Fibroblast of lung (primary cell): ENCODE measurements around the gene STX11. TPM values are rescaled to one million over a fixed set of nuclear protein-coding genes. Genes with fewer than 3 reads are reported as not detected.

Source experiments
- DNase-seq, 2 donors: peaks; one replicate each; pipeline versions ENCODE4 v3.0.0 to v3.0.0-alpha.2; 2010; ENCODE audit warnings: low read depth in 2 of 2
- H2AFZ ChIP-seq: 2 replicates; pipeline ENCODE4 v1.5.1; 2012; ENCODE audit warnings: low read length, control low read depth, inconsistent platforms
- H3K27ac ChIP-seq: 2 replicates; pipeline ENCODE4 v1.5.1; 2011; ENCODE audit warnings: low read length, control low read depth; ENCODE audit not compliant: insufficient read depth
- H3K27me3 ChIP-seq: 2 replicates; pipeline ENCODE4 v1.5.1; 2011; ENCODE audit warnings: mild to moderate bottlenecking, low read length; ENCODE audit not compliant: control insufficient read depth, insufficient read depth
- H3K36me3 ChIP-seq: 2 replicates; pipeline ENCODE4 v1.5.1; 2011; ENCODE audit warnings: low read length; ENCODE audit not compliant: control insufficient read depth, insufficient read depth
- H3K4me1 ChIP-seq: 2 replicates; pipeline ENCODE4 v1.5.1; 2011; ENCODE audit warnings: low read length; ENCODE audit not compliant: control insufficient read depth, insufficient read depth; ENCODE audit errors: extremely low read depth
- H3K4me2 ChIP-seq: 2 replicates; pipeline ENCODE4 v1.5.1; 2011; ENCODE audit warnings: low read length, control low read depth; ENCODE audit not compliant: insufficient read depth; ENCODE audit errors: extremely low read depth
- H3K4me3 ChIP-seq, 4 experiments: fragments of 200-600 bp in 1 of 4; sonication (generic) in 1 of 4; replicated peaks in 1 of 4; 2 replicates each; pipeline ENCODE4 v1.5.1; 2011 to 2016; ENCODE audit warnings: low read length in 4 of 4, low read depth in 3 of 4, mild to moderate bottlenecking in 3 of 4, control low read depth in 2 of 4, inconsistent platforms in 1 of 4, mixed read lengths in 1 of 4; ENCODE audit not compliant: insufficient read depth in 1 of 4; ENCODE audit errors: control extremely low read depth in 1 of 4
- H3K79me2 ChIP-seq: 2 replicates; pipeline ENCODE4 v1.5.1; 2012; ENCODE audit warnings: mild to moderate bottlenecking, low read length, inconsistent platforms; ENCODE audit not compliant: control insufficient read depth, insufficient read depth
- H3K9ac ChIP-seq: 2 replicates; pipeline ENCODE4 v1.5.1; 2011; ENCODE audit warnings: mild to moderate bottlenecking, low read length, control low read depth; ENCODE audit not compliant: insufficient read depth
- H3K9me3 ChIP-seq: 2 replicates; pipeline ENCODE4 v1.5.1; 2012; ENCODE audit warnings: low read depth, low read length; ENCODE audit not compliant: control insufficient read depth, insufficient read depth
- H4K20me1 ChIP-seq: 2 replicates; pipeline ENCODE4 v1.5.1; 2011; ENCODE audit warnings: low read length; ENCODE audit not compliant: control insufficient read depth, insufficient read depth; ENCODE audit errors: extremely low read depth
- CTCF ChIP-seq, 2 donors: IDR thresholded peaks in 1 of 2; conservative IDR thresholded peaks in 1 of 2; 1 replicate in 1 of 2; 2 replicates in 1 of 2; pipeline ENCODE4 v1.5.1; 2011 to 2012; ENCODE audit warnings: low read length in 2 of 2, control low read depth in 1 of 2, inconsistent platforms in 1 of 2, low read depth in 1 of 2, mild to moderate bottlenecking in 1 of 2
- EZH2 ChIP-seq: IDR thresholded peaks from 2 replicates; pipeline ENCODE4 v1.5.1; 2012; ENCODE audit warnings: low read length, control low read depth, mild to moderate bottlenecking; ENCODE audit errors: missing control alignments
- polyA plus RNA-seq, 2 donors: library from polyadenylated mRNA; depleted of rRNA in 1 of 2; stranded (reverse) in 1 of 2; unstranded in 1 of 2; fragments of >200 nt; gene quantifications; 2 replicates each; pipeline ENCODE4 v1.2.1, GENCODE V29; 2011 to 2012; ENCODE audit warnings: missing spikeins in 1 of 2
- total RNA-seq: library from RNA; depleted of rRNA; stranded (reverse); fragments of >200 nt; gene quantifications from 2 replicates; pipeline ENCODE4 v1.2.1, GENCODE V29; 2014

STX11 gene
- total and polyA plus RNA-seq, 2 donors (not counting 1 experiment from before 2014, with no cell fraction given), result 0.33 to 6.6 TPM

GRCh38 chr6:144185133-144185836 lies 35.0 kb downstream of the STX11 start:
- H3K79me2 ChIP-seq, result no peaks in the 10 kb centered on the region
- H2AFZ ChIP-seq, result no peak overlapping the region
- no peaks in the 10 kb centered on the region for H4K20me1 ChIP-seq
- no peaks in the 10 kb centered on the region for H3K4me1 ChIP-seq
- H3K27ac ChIP-seq, result no peak overlapping the region
- DNase-seq, result peak in 1 of 2 donors; percentile 36
- peaks cover 4% of the 10 kb centered on the region for H3K36me3 ChIP-seq
- H3K9me3 ChIP-seq, result no peaks in the 10 kb centered on the region
- no peaks in the 10 kb centered on the region for H3K27me3 ChIP-seq
- no peak overlapping the region for H3K9ac ChIP-seq
- TF ChIP-seq CTCF (conservative IDR thresholded peaks at IDR 0.05 in 1 of 2, IDR thresholded peaks at IDR 0.05 in 1 of 2; ENCODE audit: low read depth in 1 of 2, low read length in 2 of 2), result no peak
- no peak overlapping the region for H3K4me2 ChIP-seq
- H3K4me3 ChIP-seq, result no peak overlapping the region

- Histone ChIP-seq H4K20me1 (no peaks in the 10 kb centered on the region), H2AFZ (no peak overlapping the region), H3K27me3 (no peaks in the 10 kb centered on the region), H3K27ac (no peak overlapping the region), H3K9ac (no peak overlapping the region), H3K79me2 (no peaks in the 10 kb centered on the region), H3K4me2 (no peak overlapping the region), H3K36me3 (peaks cover 4% of the 10 kb centered on the region), H3K4me1 (no peaks in the 10 kb centered on the region), H3K9me3 (no peaks in the 10 kb centered on the region), H3K4me3 (no peak overlapping the region)
- TF ChIP-seq EZH2, result no peak
- TF ChIP-seq CTCF (conservative IDR thresholded peaks at IDR 0.05 in 1 of 2, IDR thresholded peaks at IDR 0.05 in 1 of 2; ENCODE audit: low read depth in 1 of 2, low read length in 2 of 2), result no peak
- no peak for DNase-seq
These were observed 36.7 kb downstream of the STX11 start for GRCh38 chr6:144186817-144187625.

GRCh38 chr6:144189351-144189750 lies 39.0 kb downstream of the STX11 start:
- no peaks in the 10 kb centered on the region for H3K79me2 ChIP-seq
- H3K9me3 ChIP-seq, result no peaks in the 10 kb centered on the region
- no peak overlapping the region for H3K9ac ChIP-seq
- H3K27me3 ChIP-seq, result no peaks in the 10 kb centered on the region
- H3K4me3 ChIP-seq, result no peak overlapping the region
- H3K27ac ChIP-seq, result no peak overlapping the region
- no peak overlapping the region for H3K4me2 ChIP-seq
- no peaks in the 10 kb centered on the region for H3K4me1 ChIP-seq
- DNase-seq, result no peak
- peaks cover 4% of the 10 kb centered on the region for H3K36me3 ChIP-seq
- no peak for TF ChIP-seq EZH2
- TF ChIP-seq CTCF (conservative IDR thresholded peaks at IDR 0.05 in 1 of 2, IDR thresholded peaks at IDR 0.05 in 1 of 2; ENCODE audit: low read depth in 1 of 2, low read length in 2 of 2), result no peak
- H2AFZ ChIP-seq, result no peak overlapping the region
- H4K20me1 ChIP-seq, result no peaks in the 10 kb centered on the region
